GM18861 (cell line): ENCODE measurements around the gene PLPP3.

ENCODE experiments used
- ATAC-seq: cut with Tn5 transposase; IDR thresholded peaks from one replicate; pipeline ENCODE4 v1.9.1; 2021; ENCODE audit not compliant: unreplicated experiment

PLPP3 gene

DNA sequence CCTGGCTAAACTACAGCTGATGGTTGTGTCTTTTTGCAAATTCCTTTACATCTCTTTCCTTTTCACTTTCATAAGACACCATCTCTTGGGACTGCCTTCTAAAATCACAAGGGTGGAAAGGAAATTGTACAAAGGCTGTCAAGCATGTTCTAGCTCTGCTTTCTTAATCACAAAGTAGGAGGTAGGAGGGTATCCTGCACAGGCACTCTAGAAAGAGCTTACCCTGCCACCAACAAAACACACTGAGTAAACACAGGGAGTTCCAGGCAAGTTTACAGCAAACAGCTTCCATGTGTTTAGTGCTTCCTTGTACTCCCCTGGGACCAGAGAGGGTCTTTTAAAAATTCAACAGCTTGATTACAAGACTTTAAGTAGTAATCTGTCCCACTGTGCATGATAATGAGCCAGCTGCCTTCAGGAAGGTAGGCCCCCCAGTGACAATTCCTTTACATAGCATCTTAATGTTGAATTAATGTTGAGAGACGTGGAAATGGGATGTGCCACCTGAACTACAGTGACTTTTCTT lies 2.4 kb downstream of the PLPP3 start:
- no peak for ATAC-seq

DNA sequence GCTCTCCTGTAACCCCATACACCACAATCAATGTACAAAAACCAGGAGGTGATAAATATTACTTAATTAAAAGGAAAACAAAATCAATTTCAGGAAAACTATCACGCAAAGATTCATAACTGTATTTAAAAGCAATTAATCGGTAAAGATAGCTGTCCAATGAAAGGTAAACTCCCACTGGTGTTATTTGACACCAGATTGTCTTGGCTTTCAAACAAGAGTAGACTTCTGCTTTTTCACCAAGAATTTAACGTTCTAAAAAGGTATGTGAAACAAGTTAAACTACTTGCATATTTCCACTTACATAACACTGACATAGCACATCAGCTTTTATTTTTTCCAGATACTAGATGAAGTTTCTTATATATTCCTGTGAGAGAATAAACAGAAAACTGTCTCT lies 3.5 kb downstream of the PLPP3 start:
- ATAC-seq: no peak

DNA sequence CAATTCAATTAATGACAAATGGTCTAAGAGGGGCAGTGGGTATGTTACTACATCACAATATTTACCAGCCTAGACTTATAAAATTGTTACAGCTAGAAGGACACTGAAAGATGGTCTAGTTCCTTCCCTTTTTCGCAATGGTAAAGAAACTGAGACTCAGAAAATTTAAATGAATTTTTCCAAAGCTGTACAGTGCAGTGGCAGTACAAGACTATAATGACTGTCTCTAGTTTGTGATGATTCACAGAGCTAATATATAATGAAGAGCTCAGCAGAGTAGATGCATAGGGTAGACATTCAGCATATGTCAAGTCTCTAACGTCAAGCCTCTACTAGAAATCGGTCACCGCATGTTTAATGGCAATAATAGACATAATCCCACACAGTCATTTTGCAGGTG lies 4.6 kb downstream of the PLPP3 start:
- no peak for ATAC-seq

DNA sequence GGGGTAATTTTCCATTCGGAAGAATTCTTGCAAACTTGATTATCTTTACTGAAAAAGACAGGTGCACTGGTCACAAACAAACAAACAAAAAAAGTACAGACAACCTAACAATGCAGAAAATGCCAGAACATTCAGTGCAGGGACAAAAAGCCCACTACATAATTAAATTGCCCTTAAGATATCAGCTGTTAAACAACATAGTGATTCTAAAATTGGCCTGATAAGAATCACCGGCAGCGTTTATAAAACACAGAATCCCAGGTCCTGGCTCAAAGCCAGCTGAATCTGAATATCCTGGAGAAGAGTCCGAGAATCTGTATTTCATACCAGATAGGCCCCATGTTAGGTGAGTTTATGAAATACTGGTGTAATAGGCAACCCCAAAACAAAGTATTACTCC lies 6.1 kb downstream of the PLPP3 start:
- no peak for ATAC-seq

DNA sequence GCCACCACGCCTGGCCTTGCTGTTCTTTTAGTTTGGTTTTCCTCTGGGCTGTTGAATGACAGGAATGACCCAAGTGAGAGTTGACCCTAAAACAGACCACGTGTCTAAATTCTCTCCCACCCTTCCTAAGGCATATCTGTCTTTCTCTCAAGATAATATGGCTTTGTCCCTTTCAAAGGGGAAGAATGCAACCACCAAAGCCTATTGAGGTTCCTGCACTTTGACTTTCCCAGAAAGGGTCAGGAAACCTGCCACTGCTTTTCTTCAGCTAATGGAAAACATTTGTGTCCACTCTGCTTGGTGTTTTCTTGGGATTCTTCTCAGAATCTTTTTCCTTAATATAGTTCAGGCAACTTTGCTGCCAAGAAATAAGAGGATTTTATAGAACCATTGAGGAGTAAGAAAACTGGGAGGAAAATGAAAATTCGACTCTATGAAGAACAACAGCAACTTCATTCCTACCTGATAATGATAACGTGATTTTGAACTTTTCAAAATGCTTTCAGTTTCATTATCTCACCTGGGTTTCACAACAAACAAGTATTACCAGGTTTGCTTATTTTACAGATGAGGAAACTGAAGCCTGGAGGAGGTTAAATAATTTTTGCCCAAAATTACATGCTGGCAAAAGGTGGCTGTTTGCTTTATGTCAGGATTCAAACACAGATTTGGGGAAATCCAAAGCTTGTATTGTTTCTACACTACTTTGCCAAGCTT lies 6.9 kb downstream of the PLPP3 start:
- ATAC-seq: no peak

DNA sequence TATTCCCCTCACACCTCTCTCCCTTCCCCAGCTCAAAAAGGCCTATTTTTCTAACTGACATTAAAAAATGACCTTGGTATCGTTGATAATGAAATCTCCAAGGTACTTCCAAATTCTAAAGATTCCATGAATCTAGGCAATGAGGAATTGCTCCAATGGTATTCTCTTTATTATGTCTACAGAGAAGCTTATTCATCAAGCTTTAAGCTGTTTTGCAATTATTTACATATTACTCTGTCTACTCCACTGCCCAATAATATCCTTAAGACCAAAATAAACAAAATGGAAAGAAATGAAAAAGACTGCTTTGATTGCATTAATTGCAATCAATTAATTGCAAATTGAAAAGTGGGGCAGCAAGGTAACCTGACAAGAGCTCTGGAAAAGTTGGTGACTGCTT lies 7.9 kb downstream of the PLPP3 start:
- no peak for ATAC-seq

DNA sequence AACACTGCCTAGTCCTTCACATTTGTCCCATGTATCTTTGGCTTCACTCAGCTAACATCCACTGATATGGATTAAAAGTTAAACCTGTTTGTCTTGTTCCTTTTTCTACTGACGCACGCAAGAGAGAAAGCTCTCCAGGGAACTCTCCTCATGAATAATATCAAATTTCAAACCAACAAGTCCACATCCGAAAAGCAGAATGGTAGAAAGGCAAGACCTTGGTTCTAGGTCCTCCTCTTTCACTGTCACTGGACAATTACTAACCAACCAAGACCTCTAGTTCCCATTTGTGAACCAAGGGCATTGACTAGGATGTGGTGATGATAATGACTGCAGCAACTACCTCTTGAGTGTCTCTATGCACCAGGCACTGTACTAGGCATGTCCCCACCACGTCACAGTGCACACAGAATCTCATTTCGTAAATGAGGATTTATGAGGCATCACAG lies 8.4 kb downstream of the PLPP3 start:
- no peak for ATAC-seq

DNA sequence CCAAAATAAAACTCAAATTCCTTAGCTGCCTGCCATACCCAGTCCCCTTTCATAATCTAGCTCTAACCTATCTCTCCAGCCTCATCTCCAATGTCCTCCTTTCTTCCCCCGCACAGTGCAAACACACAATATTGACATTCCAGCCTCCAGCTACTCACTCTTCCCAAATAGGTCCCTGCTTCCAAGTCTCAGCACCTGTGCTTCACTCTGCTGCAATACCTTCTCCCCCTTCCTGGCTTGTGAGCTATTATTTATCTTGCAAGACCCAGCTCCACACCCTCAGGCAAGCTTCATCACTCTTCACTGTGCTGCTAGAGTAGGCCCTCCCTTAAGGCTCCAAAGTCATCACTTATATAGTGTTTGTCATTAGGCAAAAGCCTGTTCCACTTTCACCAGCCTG lies 9.7 kb downstream of the PLPP3 start:
- no peak for ATAC-seq

DNA sequence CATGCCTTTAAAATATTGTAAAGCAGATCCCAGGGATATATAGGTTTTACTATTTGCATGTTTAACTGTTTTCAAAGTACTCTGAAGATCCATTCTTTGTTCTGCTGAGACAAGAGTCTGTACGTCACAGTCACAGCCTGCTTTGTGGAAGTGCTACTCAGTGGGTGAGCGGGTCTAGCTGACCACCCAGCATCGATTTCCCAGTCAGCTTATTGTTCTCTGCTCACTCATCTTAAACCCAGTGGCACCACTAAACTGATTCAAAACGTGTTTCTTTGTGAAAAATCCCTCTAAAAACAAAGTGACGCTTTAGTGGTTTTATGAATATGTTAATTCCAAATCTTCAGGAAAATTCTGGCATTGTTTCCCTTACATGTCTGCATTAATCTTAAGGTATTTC lies 12.4 kb downstream of the PLPP3 start:
- ATAC-seq: no peak

DNA sequence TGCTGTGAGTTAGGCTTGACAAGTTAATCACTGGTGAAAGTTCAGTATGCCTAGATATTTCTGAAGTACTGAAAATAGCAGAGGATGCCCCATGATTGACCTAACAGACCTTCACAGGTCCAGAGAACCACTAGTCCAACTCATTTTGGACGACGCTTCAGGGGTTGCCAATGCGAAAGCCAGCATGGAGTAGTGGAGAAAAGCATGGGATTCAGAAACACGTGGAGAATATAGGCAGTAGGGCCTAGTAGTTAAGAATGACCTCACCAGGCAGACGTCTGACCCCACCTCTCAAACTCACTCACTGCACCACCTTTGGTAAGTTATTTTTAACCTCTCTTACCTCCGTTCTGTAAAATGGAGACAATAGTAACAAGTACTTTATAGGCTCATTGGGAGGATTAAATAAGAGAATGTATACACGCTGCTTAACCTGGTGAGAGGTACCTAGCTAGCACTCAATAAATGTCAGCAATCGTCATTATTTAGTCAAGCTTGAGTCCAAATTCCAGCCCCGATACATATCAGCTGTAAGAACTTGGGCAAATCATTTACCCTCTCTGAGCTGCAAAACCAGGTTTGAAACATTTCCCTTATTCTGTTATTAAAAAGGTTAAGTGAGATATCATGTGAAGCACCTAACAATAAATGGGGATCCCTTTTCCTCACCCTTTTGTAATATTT lies 13.2 kb downstream of the PLPP3 start:
- no peak for ATAC-seq

DNA sequence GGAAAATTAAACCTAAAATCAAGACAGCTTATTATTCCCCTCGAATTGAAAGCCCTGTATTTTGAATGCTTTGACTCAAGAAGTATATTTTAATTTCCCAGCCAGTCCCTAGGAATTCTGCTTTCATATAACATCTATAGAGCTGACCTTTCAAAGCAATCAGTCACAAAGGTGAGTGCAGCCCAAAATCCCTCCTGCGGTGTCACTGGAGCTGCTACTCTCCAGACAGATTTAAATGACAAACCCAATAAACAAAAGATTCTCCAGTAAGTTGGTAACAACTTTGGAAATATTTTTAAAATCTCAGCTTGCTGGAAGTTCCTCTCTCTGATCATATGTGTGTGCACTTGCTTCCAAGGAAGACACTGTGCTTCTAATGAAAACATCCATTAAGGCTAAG lies 14.7 kb downstream of the PLPP3 start:
- ATAC-seq: no peak

DNA sequence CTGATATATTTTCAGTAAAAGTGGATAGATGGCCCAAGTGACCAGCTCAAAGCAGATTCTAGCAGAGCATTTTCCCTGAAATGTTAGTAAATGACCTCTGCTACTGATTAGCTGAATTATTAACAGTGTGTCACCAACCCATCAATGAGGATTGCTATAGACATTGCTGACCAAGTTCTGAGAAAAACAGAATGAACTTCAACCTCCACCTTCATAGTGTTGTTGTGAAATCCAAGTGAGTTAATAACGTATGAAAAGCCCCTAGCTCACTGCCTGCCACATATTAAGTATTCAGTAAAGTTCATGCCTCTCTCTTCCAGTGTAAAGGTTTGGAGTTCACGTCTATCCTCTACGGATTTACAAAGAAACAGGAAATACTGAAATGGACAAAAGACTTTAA lies 15.8 kb downstream of the PLPP3 start:
- ATAC-seq: no peak

DNA sequence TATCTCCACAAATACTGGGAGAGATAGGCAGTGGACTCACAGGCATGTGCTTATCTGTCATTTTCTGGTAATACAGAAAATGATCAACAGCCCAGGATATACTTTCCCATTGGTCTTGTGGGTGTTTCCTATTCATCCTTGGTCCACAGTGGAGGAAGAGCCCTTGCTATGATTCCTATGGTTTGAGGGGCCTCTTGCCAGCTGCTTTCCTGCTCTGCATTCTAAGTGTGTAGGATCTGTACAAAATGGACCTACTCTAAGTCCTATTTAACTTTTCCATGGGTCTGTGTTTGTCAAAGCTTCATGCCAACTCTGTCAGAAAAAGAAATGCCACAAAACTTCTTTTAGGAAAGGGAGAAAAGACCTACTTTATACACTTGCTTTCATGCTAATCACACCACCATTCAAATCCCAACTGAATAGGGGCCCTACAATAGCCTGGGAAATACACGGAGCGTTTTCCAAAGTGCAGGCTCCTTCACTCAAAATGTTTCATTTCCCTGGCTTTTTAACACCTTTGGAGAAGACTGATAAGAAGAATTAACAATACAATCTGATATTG lies 16.4 kb downstream of the PLPP3 start:
- ATAC-seq: no peak

DNA sequence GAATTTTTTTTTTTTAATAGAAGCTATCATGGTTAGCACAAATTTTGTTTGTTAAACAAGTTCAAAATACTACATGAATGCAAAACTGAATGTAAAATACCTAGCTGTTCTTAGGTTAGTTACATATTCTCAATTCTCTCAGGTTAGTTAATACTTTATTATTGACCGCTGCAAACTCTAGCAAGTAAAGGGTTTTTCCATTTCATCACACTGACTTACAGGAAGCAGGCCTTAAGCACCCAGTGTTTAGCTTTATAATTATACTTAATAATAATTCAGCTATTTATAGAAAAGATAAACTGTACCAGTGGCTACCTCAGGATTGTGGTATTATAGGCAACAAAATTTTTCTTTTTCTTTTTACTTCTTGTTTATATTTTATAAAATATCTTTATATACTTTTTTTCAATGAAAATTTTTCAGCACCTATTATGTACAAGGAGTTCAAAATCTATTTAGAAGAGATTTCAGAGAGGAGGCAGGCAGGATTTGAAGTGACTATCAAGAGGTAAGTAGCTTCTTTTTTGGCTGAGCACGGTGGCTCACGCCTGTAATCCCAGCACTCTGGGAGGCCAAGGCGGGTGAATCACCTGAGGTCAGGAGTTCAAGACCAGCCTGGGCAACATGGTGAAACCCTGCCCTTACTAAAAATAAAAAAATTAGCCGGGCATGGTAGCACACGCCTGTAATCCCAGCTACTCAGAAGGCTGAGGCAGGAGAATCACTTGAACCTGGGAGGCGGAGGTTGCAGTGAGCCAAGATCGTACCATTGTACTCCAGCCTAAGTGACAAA lies 17.9 kb downstream of the PLPP3 start:
- peak; percentile 86 for ATAC-seq

DNA sequence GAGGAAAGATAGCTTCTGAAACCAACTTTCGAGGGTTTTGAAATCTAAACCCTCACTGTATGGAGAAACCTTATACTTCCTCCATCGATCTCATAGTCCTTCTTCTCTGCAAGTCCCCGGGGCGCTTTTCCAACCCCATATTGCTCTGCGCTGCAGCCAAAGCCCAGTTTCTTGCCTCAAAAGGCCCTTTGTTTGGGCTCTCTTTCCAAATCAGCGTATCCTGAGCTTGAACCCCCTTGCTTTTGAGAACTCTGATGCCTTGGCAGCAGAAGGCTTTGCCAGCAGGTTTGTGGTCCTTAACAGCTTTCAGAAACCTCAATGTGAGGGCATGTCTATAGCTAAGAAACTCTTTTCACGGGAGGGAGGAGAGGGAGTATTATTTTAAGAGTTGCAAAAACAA lies 21.6 kb downstream of the PLPP3 start:
- no peak for ATAC-seq

DNA sequence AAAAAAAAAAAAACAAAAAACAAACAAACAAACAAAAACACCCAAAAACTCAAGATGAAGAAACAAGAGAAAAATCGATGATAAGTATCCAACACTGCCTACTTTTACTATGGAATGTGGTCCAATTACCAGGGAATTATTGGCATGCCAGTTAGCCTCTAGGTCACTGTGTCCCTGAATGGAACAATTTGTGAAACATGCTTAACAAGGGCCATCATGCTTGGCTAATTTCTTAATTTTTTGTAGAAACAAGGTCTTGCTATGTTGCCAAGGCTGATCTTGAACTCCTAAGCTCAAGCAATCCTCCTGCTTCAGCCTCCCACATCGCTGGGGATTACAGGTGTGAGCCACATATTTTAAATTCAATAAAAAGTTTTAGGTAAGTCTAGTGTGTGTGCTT lies 23.9 kb downstream of the PLPP3 start:
- no peak for ATAC-seq

DNA sequence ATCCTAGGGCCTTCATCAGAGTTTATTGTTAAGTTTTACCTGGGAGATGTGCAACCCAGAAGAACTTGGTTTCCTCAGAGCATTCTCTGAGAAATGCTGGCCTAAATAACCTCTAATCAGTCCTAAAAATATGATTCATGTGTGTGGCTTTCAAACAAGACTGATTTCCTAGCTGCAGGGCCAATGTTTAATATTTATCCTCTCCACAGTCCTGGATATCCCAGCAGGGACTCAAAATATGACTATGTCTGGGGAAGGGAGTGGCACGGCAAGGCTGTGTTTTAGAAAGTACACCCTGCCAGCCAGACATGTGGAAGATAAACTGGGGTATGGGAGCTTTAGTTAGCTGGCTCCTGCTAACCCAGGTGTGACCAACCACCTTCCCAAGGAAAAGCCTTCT lies 26.3 kb downstream of the PLPP3 start:
- ATAC-seq: no peak

DNA sequence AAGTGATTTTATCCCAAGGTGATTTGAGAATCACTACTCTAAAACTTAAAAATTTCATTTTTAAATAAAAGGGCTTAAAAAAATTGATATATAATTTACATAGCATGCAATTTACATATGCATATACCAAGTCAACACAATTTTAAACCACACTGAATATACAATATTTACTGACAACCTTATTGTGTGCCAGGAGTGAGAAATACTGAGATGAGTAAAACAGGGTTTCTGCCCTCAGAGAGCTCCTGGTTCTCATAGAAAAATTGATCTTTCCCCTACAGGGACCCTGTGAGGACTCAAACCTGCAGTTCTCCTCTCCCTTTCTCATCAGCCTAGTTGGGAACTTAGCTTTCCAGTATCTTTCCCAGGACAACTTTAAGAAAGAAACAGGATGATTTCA lies 27.0 kb downstream of the PLPP3 start:
- no peak for ATAC-seq

DNA sequence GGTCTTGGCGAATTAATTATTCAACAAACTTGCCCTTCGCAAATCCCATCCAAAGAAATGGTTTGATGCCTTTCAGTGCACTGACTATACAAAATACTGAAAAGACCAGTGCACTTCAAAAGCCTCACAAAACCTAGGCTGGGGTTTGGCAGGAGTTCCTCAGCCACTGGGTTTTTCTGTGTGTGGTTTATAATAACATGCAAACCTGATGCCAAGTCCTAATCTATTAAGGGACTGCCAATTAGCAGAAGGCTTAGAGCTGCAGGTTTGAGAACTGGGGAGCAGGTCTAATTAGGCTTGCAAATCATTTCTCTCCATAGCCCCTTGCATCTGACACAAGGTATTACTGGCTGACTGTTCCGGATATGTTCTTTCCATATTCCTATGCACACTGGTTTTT lies 27.7 kb downstream of the PLPP3 start:
- ATAC-seq: no peak

DNA sequence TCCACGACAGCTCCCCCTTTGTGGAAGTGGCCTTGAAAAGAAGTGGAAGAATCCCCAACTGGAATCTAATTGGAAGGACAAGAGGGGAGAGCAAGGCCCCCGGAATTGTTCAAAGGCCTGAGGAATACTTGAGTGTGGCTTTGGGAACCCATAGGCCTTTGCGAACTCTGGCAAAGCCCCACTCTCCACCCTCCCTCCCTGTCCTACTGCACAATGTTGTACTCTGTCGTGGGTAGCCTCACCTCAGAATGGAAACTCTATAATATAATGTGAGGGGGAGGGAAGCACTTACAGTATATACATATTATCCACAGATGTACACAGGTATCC lies 28.5 kb downstream of the PLPP3 start:
- no peak for ATAC-seq

DNA sequence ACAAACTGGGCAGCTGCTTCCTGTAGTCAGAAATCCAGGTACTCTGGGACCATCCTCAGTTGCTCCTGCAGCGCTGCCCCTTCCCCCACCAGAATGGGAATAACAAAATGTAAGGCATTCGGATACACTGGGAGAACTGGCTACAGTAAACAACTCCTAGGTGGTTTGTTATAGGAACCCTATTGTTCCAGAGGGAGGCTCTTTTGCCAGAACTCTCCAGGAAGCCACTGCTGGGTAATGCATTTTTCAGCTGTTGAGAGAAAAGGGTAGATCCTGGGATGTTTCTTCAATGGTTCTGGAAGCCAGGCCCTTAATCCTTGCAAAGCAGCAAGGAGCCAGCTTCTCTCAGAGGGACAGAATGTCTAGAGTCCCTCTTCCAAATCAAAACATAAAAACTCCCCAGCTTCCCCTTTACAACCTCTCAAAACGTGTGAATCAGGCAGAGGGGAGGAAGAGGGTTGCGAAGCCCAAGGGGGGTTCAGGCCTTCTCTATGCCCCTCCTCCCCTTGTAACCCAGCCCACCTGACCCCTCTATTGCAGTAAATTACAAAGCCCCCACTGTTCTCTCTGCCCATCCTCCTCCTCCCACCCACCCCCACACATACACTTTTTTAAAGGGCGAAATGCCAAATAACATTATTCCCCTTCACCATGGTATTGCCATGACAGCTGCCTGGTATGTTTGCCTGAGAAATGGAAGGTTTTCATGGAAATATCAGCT lies 29.1 kb downstream of the PLPP3 start:
- ATAC-seq: no peak
